WTC11 (cell line): ENCODE results near the gene ANKK1. TPM values are rescaled to one million over a fixed set of nuclear protein-coding genes. Genes with fewer than 3 reads are reported as not detected.

Experiments used
- ATAC-seq: fragments of 200-7000 bp; cut with Tn5 transposase; 2 replicates; pipeline ENCODE4 v1.10.0; 2021; ENCODE audit warnings: mild to moderate bottlenecking, moderate library complexity
- CTCF ChIA-PET: fragments of 300-600 bp; sonication (Branson Sonifier 250); formaldehyde crosslinking; loops from one replicate; lab custom pipeline; 2021; ENCODE audit warnings: antibody characterized with exemption; lab: Charles Lee
- POLR2A ChIA-PET: fragments of 350-600 bp; sonication (Branson Sonifier 250); formaldehyde crosslinking; loops from one replicate; lab custom pipeline; 2021; ENCODE audit warnings: antibody characterized with exemption; lab: Charles Lee
- DNase-seq: peaks from one replicate; pipeline ENCODE4 v3.0.0; 2021; ENCODE audit warnings: low spot score
- H3K27ac Mint-ChIP-seq: 2 replicates; pipeline ENCODE4 v1.8.0; 2021; ENCODE audit warnings: mixed read lengths
- H3K27me3 Mint-ChIP-seq: 2 replicates; pipeline ENCODE4 v1.8.0; 2021; ENCODE audit warnings: low read depth, mild to moderate bottlenecking, moderate library complexity, mixed read lengths
- H3K36me3 Mint-ChIP-seq: 2 replicates; pipeline ENCODE4 v1.8.0; 2021; ENCODE audit warnings: mixed read lengths
- H3K4me1 Mint-ChIP-seq: 2 replicates; pipeline ENCODE4 v1.8.0; 2022; ENCODE audit warnings: mixed read lengths
- H3K4me3 Mint-ChIP-seq: 2 replicates; pipeline ENCODE4 v1.8.0; 2021; ENCODE audit warnings: mild to moderate bottlenecking, moderate library complexity, mixed read lengths
- H3K9me3 Mint-ChIP-seq: 2 replicates; pipeline ENCODE4 v1.8.0; 2021; ENCODE audit warnings: mixed read lengths
- ATF1 ChIP-seq: sonication (generic); formaldehyde crosslinking; IDR thresholded peaks from 2 replicates; pipeline ENCODE4 v1.8.1; 2023; ENCODE audit warnings: mild to moderate bottlenecking, moderate library complexity, missing genetic modification reagents
- CREM ChIP-seq: sonication (generic); formaldehyde crosslinking; IDR thresholded peaks from 2 replicates; pipeline ENCODE4 v1.8.1; 2022; ENCODE audit warnings: mild to moderate bottlenecking, missing genetic modification reagents, moderate library complexity
- E2F5 ChIP-seq: sonication (generic); formaldehyde crosslinking; IDR thresholded peaks from 2 replicates; pipeline ENCODE4 v1.8.1; 2022; ENCODE audit warnings: mild to moderate bottlenecking, moderate library complexity, missing genetic modification reagents
- ETV6 ChIP-seq: sonication (generic); formaldehyde crosslinking; IDR thresholded peaks from 2 replicates; pipeline ENCODE4 v1.8.1; 2022; ENCODE audit warnings: mild to moderate bottlenecking, missing genetic modification reagents
- FOXK1 ChIP-seq: sonication (generic); formaldehyde crosslinking; IDR thresholded peaks from 2 replicates; pipeline ENCODE4 v1.8.0; 2022; ENCODE audit warnings: mild to moderate bottlenecking, moderate library complexity, missing genetic modification reagents
- GABPB1 ChIP-seq: sonication (generic); formaldehyde crosslinking; IDR thresholded peaks from 2 replicates; pipeline ENCODE4 v1.8.1; 2023; ENCODE audit warnings: mild to moderate bottlenecking, missing genetic modification reagents
- HMGA2 ChIP-seq: fragments of 250-450 bp; sonication (Bioruptor Pico); IDR thresholded peaks from 2 replicates; pipeline ENCODE4 v1.4.0; 2021; ENCODE audit warnings: mild to moderate bottlenecking, moderate library complexity
- HMGXB4 ChIP-seq: sonication (generic); formaldehyde crosslinking; IDR thresholded peaks from 2 replicates; pipeline ENCODE4 v1.8.1; 2023; ENCODE audit warnings: mild to moderate bottlenecking, moderate library complexity, missing genetic modification reagents
- MXD4 ChIP-seq: fragments of 250-450 bp; sonication (Bioruptor Pico); IDR thresholded peaks from 2 replicates; pipeline ENCODE4 v1.8.0; 2021; ENCODE audit warnings: mild to moderate bottlenecking, moderate library complexity, borderline replicate concordance
- SMAD3 ChIP-seq: sonication (generic); formaldehyde crosslinking; IDR thresholded peaks from 2 replicates; pipeline ENCODE4 v1.8.0; 2022; ENCODE audit warnings: missing genetic modification reagents, mild to moderate bottlenecking, borderline replicate concordance
- TCF7 ChIP-seq: sonication (generic); formaldehyde crosslinking; IDR thresholded peaks from 2 replicates; pipeline ENCODE4 v1.8.0; 2022; ENCODE audit warnings: mild to moderate bottlenecking, low read depth, missing genetic modification reagents, moderate library complexity
- TEAD1 ChIP-seq: sonication (generic); formaldehyde crosslinking; IDR thresholded peaks from 2 replicates; pipeline ENCODE4 v1.8.0; 2022; ENCODE audit warnings: mild to moderate bottlenecking, missing genetic modification reagents
- ZBTB21 ChIP-seq: sonication (generic); formaldehyde crosslinking; IDR thresholded peaks from 2 replicates; pipeline ENCODE4 v1.8.1; 2023; ENCODE audit warnings: mild to moderate bottlenecking, missing genetic modification reagents, borderline replicate concordance
- ZNF138 ChIP-seq: sonication (generic); formaldehyde crosslinking; conservative IDR thresholded peaks from 2 replicates; pipeline ENCODE4 v1.8.1; 2022; ENCODE audit warnings: mild to moderate bottlenecking, moderate library complexity, missing genetic modification reagents
- ZNF219 ChIP-seq: sonication (generic); formaldehyde crosslinking; IDR thresholded peaks from 2 replicates; pipeline ENCODE4 v1.8.0; 2023; ENCODE audit warnings: missing genetic modification reagents, mild to moderate bottlenecking, borderline replicate concordance
- ZNF512 ChIP-seq: sonication (generic); formaldehyde crosslinking; IDR thresholded peaks from 2 replicates; pipeline ENCODE4 v1.8.1; 2022; ENCODE audit warnings: missing genetic modification reagents, borderline replicate concordance
- total RNA-seq: library from RNA; stranded (reverse); gene quantifications from 3 replicates; pipeline ENCODE4 v1.2.3, GENCODE V29; 2021
- TF ChIP-seq, protein P1 (sequence below): fragments of 250-450 bp; sonication (Bioruptor Pico); IDR thresholded peaks from 2 replicates; pipeline ENCODE4 v1.8.0; 2021; ENCODE audit warnings: mild to moderate bottlenecking
- TF ChIP-seq, protein P2 (sequence below): sonication (generic); formaldehyde crosslinking; conservative IDR thresholded peaks from 2 replicates; pipeline ENCODE4 v1.8.1; 2023; ENCODE audit warnings: mild to moderate bottlenecking, low read depth, missing genetic modification reagents, moderate library complexity
- TF ChIP-seq, protein P3 (sequence below): sonication (generic); formaldehyde crosslinking; IDR thresholded peaks from 2 replicates; pipeline ENCODE4 v1.8.0; 2022; ENCODE audit warnings: mild to moderate bottlenecking, missing genetic modification reagents
- TF ChIP-seq, protein P4 (sequence below): fragments of 250-450 bp; sonication (Bioruptor Pico); IDR thresholded peaks from 2 replicates; pipeline ENCODE4 v1.9.0; 2021; ENCODE audit warnings: moderate library complexity, mild to moderate bottlenecking, inconsistent platforms, borderline replicate concordance

The ANKK1 gene
- total RNA-seq, 1 experiment from 2014 or later = 0.15 TPM

DNA sequence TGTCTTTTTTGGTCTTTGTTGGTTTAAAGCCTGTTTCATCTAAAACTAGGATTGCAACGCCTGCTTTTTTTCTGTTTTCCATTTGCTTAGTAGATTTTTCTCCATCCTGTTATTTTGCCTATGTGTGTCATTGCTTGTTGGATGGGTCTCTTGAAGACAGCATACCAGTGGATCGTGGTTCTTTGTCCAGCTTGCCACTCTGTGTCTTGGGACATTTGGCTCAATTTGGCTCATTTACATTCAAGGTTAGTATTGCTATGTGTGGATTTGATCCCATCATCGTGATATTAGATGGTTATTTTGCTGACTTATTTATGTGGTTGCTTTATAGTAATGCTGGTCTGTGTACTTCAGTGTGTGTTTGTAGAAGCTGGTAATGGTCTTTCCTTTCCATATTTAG is 31.4 kb upstream of the ANKK1 start:
- Mint-ChIP-seq H3K27ac (no peak overlapping the region), H3K4me3 (no peak overlapping the region), H3K4me1 (peaks cover 3% of the 10 kb centered on the region), H3K9me3 (peaks cover 28% of the 10 kb centered on the region), H3K27me3 (no peaks in the 10 kb centered on the region), H3K36me3 (peaks cover 31% of the 10 kb centered on the region)
- no peak for DNase-seq
- no peak for ATAC-seq
- TF ChIP-seq SMAD3 (no peak), ZBTB21 (no peak), HMGXB4 (CRISPR knock-in tag) (no peak), ETV6 (CRISPR knock-in tag) (no peak), ZNF512 (CRISPR knock-in tag) (no peak), CREM (CRISPR knock-in tag) (no peak), FOXK1 (CRISPR knock-in tag) (no peak), HMGA2 (no peak), TCF7 (no peak), ATF1 (no peak), E2F5 (CRISPR knock-in tag) (no peak), TEAD1 (CRISPR knock-in tag) (no peak)
- TF ChIP-seq, protein P1, sequence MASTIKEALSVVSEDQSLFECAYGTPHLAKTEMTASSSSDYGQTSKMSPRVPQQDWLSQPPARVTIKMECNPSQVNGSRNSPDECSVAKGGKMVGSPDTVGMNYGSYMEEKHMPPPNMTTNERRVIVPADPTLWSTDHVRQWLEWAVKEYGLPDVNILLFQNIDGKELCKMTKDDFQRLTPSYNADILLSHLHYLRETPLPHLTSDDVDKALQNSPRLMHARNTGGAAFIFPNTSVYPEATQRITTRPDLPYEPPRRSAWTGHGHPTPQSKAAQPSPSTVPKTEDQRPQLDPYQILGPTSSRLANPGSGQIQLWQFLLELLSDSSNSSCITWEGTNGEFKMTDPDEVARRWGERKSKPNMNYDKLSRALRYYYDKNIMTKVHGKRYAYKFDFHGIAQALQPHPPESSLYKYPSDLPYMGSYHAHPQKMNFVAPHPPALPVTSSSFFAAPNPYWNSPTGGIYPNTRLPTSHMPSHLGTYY (CRISPR knock-in tag) = no peak
- TF ChIP-seq, protein P2, sequence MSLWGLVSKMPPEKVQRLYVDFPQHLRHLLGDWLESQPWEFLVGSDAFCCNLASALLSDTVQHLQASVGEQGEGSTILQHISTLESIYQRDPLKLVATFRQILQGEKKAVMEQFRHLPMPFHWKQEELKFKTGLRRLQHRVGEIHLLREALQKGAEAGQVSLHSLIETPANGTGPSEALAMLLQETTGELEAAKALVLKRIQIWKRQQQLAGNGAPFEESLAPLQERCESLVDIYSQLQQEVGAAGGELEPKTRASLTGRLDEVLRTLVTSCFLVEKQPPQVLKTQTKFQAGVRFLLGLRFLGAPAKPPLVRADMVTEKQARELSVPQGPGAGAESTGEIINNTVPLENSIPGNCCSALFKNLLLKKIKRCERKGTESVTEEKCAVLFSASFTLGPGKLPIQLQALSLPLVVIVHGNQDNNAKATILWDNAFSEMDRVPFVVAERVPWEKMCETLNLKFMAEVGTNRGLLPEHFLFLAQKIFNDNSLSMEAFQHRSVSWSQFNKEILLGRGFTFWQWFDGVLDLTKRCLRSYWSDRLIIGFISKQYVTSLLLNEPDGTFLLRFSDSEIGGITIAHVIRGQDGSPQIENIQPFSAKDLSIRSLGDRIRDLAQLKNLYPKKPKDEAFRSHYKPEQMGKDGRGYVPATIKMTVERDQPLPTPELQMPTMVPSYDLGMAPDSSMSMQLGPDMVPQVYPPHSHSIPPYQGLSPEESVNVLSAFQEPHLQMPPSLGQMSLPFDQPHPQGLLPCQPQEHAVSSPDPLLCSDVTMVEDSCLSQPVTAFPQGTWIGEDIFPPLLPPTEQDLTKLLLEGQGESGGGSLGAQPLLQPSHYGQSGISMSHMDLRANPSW (CRISPR knock-in tag) = no peak
- POLR2A ChIA-PET = no interaction called here
- CTCF ChIA-PET = no interaction called here

- Mint-ChIP-seq H3K4me3 (no peak overlapping the region), H3K27ac (no peak overlapping the region), H3K27me3 (no peaks in the 10 kb centered on the region), H3K36me3 (no peaks in the 10 kb centered on the region), H3K4me1 (peaks cover 9% of the 10 kb centered on the region), H3K9me3 (no peaks in the 10 kb centered on the region)
- ATAC-seq = no peak
- DNase-seq = no peak
- CTCF ChIA-PET = no interaction called here
- TF ChIP-seq ZNF219 (CRISPR knock-in tag) (no peak), ZNF138 (CRISPR knock-in tag) (no peak), MXD4 (no peak), GABPB1 (CRISPR knock-in tag) (no peak)
- TF ChIP-seq, protein P3, sequence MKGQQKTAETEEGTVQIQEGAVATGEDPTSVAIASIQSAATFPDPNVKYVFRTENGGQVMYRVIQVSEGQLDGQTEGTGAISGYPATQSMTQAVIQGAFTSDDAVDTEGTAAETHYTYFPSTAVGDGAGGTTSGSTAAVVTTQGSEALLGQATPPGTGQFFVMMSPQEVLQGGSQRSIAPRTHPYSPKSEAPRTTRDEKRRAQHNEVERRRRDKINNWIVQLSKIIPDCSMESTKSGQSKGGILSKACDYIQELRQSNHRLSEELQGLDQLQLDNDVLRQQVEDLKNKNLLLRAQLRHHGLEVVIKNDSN = no peak
- TF ChIP-seq, protein P4, sequence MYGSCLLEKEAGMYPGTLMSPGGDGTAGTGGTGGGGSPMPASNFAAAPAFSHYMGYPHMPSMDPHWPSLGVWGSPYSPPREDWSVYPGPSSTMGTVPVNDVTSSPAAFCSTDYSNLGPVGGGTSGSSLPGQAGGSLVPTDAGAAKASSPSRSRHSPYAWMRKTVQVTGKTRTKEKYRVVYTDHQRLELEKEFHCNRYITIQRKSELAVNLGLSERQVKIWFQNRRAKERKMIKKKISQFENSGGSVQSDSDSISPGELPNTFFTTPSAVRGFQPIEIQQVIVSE (CRISPR knock-in tag) = no peak
- POLR2A ChIA-PET = no interaction called here
Observed at GRCh38 chr11:113363406-113363805, 24.2 kb upstream of the ANKK1 start.
